ENCODE data around the gene MPDU1. TPM values are rescaled to one million over a fixed set of nuclear protein-coding genes. Genes with fewer than 3 reads are reported as not detected.
A peak's percentile ranks its signal among the peaks of the same experiment; 100 is the strongest.

MPDU1 gene
- total and polyA plus RNA-seq, 2 of the 13 experiments (the other 11 are each of a cell fraction or from before 2014, with no cell fraction given) = 112 to 167 TPM

DNA sequence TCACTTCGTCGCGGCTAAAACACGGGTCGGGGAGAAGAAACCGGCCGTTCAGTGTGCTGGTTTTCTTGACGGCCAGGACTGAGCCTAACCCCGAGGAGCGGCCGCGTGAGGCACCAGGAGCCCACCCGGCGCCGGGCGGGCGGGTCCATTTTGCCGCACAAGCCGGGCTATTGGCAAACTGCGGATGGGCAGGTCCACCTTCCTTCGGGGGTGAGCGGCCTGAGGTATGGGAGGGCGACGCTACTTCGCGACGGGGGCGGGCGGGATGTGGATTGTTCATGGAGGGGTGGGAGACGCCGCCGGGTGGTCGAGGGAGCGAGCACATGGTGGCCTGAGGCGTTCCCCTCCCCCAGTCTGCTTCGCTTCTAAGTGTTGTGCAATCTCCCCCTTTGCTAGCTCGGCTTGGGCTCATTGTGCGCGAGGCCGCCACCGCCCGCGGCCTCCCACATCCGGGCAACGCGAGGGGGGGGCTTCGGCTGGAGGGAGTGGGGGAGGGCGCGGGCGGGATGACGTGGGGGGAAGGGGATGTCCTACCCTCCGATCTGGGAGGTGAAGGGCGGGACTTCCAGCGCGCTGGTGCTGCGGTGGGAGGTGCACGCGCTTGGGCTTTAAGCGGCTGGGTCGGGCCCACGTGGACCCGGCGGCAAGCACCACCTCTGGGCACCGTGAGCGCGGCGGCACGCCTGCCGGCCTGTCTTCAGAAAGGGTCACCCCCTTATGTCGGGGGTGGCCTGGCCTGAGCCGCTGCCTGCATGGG is 10.2 kb upstream of the MPDU1 start (continued):
- TF ChIP-seq, protein P1, sequence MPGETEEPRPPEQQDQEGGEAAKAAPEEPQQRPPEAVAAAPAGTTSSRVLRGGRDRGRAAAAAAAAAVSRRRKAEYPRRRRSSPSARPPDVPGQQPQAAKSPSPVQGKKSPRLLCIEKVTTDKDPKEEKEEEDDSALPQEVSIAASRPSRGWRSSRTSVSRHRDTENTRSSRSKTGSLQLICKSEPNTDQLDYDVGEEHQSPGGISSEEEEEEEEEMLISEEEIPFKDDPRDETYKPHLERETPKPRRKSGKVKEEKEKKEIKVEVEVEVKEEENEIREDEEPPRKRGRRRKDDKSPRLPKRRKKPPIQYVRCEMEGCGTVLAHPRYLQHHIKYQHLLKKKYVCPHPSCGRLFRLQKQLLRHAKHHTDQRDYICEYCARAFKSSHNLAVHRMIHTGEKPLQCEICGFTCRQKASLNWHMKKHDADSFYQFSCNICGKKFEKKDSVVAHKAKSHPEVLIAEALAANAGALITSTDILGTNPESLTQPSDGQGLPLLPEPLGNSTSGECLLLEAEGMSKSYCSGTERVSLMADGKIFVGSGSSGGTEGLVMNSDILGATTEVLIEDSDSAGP (CRISPR knock-in tag; IDR thresholded peaks at IDR 0.05; ENCODE audit: borderline replicate concordance) = peak; percentile 49
- no peak for TF ChIP-seq MAFG (CRISPR knock-in tag; IDR thresholded peaks at IDR 0.05)
- TF ChIP-seq KLF11 (CRISPR knock-in tag; IDR thresholded peaks at IDR 0.05) = no peak; the same call in 1 of the 2 replicates
- no peak for TF ChIP-seq HCFC1 (IDR thresholded peaks at IDR 0.05; ENCODE audit: low read depth, low read length)
- TF ChIP-seq ZNF709 (CRISPR knock-in tag; IDR thresholded peaks at IDR 0.05) = no peak
- TF ChIP-seq CEBPB (IDR thresholded peaks at IDR 0.05; ENCODE audit: borderline replicate concordance, low read depth, low read length) = peak; percentile 99
- TF ChIP-seq POGZ (CRISPR knock-in tag; IDR thresholded peaks at IDR 0.05) = no peak
- no peak for TF ChIP-seq ZSCAN12 (CRISPR knock-in tag; IDR thresholded peaks at IDR 0.05)
- no peak for TF ChIP-seq MEF2D (CRISPR knock-in tag; IDR thresholded peaks at IDR 0.05)
- TF ChIP-seq, protein P2, sequence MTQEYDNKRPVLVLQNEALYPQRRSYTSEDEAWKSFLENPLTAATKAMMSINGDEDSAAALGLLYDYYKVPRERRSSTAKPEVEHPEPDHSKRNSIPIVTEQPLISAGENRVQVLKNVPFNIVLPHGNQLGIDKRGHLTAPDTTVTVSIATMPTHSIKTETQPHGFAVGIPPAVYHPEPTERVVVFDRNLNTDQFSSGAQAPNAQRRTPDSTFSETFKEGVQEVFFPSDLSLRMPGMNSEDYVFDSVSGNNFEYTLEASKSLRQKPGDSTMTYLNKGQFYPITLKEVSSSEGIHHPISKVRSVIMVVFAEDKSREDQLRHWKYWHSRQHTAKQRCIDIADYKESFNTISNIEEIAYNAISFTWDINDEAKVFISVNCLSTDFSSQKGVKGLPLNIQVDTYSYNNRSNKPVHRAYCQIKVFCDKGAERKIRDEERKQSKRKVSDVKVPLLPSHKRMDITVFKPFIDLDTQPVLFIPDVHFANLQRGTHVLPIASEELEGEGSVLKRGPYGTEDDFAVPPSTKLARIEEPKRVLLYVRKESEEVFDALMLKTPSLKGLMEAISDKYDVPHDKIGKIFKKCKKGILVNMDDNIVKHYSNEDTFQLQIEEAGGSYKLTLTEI (CRISPR knock-in tag; conservative IDR thresholded peaks at IDR 0.05) = no peak
- TF ChIP-seq TOPORS (CRISPR knock-in tag; IDR thresholded peaks at IDR 0.05) = no peak
- no peak for TF ChIP-seq THYN1 (CRISPR knock-in tag; IDR thresholded peaks at IDR 0.05; ENCODE audit: borderline replicate concordance, low read depth)
- peak; percentile 62 for TF ChIP-seq MED8 (CRISPR knock-in tag; IDR thresholded peaks at IDR 0.05; ENCODE audit: insufficient replicate concordance)
- no peak for TF ChIP-seq MTF2 (CRISPR knock-in tag; IDR thresholded peaks at IDR 0.05; ENCODE audit: borderline replicate concordance)
- TF ChIP-seq NR2C2 (CRISPR knock-in tag; IDR thresholded peaks at IDR 0.05; ENCODE audit: borderline replicate concordance) = no peak
- TF ChIP-seq ZFY (CRISPR knock-in tag; IDR thresholded peaks at IDR 0.05) = peak; percentile 74
- TF ChIP-seq, protein P3, sequence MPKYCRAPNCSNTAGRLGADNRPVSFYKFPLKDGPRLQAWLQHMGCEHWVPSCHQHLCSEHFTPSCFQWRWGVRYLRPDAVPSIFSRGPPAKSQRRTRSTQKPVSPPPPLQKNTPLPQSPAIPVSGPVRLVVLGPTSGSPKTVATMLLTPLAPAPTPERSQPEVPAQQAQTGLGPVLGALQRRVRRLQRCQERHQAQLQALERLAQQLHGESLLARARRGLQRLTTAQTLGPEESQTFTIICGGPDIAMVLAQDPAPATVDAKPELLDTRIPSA (CRISPR knock-in tag; IDR thresholded peaks at IDR 0.05; ENCODE audit: borderline replicate concordance) = no peak
- TF ChIP-seq ZSCAN20 (CRISPR knock-in tag; IDR thresholded peaks at IDR 0.05; ENCODE audit: borderline replicate concordance) = no peak
- TF ChIP-seq PPARG (CRISPR knock-in tag; conservative IDR thresholded peaks at IDR 0.05) = no peak
- TF ChIP-seq ATF7-NPFF (CRISPR knock-in tag; IDR thresholded peaks at IDR 0.05; ENCODE audit: low read depth) = peak; percentile 51; the same call in 1 of the 2 replicates
- peak; percentile 49; the same call in 1 of the 2 replicates for TF ChIP-seq ERF (CRISPR knock-in tag; IDR thresholded peaks at IDR 0.05)
- TF ChIP-seq, protein P4, sequence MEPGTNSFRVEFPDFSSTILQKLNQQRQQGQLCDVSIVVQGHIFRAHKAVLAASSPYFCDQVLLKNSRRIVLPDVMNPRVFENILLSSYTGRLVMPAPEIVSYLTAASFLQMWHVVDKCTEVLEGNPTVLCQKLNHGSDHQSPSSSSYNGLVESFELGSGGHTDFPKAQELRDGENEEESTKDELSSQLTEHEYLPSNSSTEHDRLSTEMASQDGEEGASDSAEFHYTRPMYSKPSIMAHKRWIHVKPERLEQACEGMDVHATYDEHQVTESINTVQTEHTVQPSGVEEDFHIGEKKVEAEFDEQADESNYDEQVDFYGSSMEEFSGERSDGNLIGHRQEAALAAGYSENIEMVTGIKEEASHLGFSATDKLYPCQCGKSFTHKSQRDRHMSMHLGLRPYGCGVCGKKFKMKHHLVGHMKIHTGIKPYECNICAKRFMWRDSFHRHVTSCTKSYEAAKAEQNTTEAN (CRISPR knock-in tag; conservative IDR thresholded peaks at IDR 0.05) = peak; percentile 53; the same call in 1 of the 2 replicates
- TF ChIP-seq ZBTB7B (CRISPR knock-in tag; IDR thresholded peaks at IDR 0.05) = peak; percentile 71
- TF ChIP-seq HOXA9 (CRISPR knock-in tag; IDR thresholded peaks at IDR 0.05; ENCODE audit: borderline replicate concordance) = no peak
- TF ChIP-seq, protein P5, sequence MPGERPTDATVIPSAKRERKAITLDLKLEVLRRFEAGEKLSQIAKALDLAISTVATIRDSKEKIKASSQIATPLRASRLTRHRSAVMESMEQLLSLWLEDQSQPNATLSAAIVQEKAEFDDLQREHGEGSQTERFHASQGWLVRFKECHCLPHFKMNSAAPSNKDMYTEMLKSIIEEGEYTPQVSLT (CRISPR knock-in tag; IDR thresholded peaks at IDR 0.05; ENCODE audit: borderline replicate concordance, low read depth) = no peak; the same call in 1 of the 2 replicates

Data from HepG2 (cell line).